Heart left ventricle (tissue), 16 donors: Measurements from ENCODE around the gene SSBP2. TPM values are rescaled to one million over a fixed set of nuclear protein-coding genes. Genes with fewer than 3 reads are reported as not detected.
A peak's percentile ranks its signal among the peaks of the same experiment; 100 is the strongest.

ENCODE experiments used
- ATAC-seq, 4 donors: fragments of 200-7000 bp; cut with Tn5 transposase; one replicate each; pipeline ENCODE4 v1.9.1; 2020 to 2022; ENCODE audit warnings: moderate library complexity in 4 of 4, mild to moderate bottlenecking in 3 of 4, moderate number of reproducible peaks in 1 of 4
- DNase-seq, 5 donors: peaks; one replicate each; pipeline ENCODE4 v3.0.0-alpha.2; 2020
- H3K27ac ChIP-seq, 12 donors: fragments of 200-600 bp; sonication (generic) in 4 of 12; one replicate each; pipeline versions ENCODE4 v1.5.0 to v1.8.0; 2016 to 2022; ENCODE audit warnings: mild to moderate bottlenecking in 2 of 12
- H3K27me3 ChIP-seq, 9 donors: fragments of 200-600 bp; sonication (generic) in 2 of 9; one replicate each; pipeline versions ENCODE4 v1.5.1 to v1.8.0; 2016 to 2022; ENCODE audit warnings: mild to moderate bottlenecking in 3 of 9
- H3K36me3 ChIP-seq, 9 donors: fragments of 200-600 bp; sonication (generic) in 2 of 9; one replicate each; pipeline versions ENCODE4 v1.5.0 to v1.8.0; 2018 to 2022; ENCODE audit warnings: mild to moderate bottlenecking in 2 of 9
- H3K4me1 ChIP-seq, 12 donors: fragments of 200-600 bp; sonication (generic) in 4 of 12; one replicate each; pipeline versions ENCODE4 v1.5.0 to v1.8.0; 2016 to 2022; ENCODE audit warnings: mild to moderate bottlenecking in 3 of 12
- H3K4me3 ChIP-seq, 12 donors: fragments of 200-600 bp; sonication (generic) in 4 of 12; one replicate each; pipeline versions ENCODE4 v1.5.0 to v1.8.0; 2017 to 2022; ENCODE audit warnings: mild to moderate bottlenecking in 9 of 12, moderate library complexity in 4 of 12
- H3K9me3 ChIP-seq, 12 donors: fragments of 200-600 bp; sonication (generic) in 4 of 12; one replicate each; pipeline versions ENCODE4 v1.5.0 to v1.8.0; 2016 to 2022; ENCODE audit warnings: mild to moderate bottlenecking in 1 of 12
- CTCF ChIP-seq, 12 donors: fragments of 200-600 bp; sonication (generic) in 4 of 12; IDR thresholded peaks; one replicate each; pipeline versions ENCODE4 v1.5.0 to v1.8.0; 2018 to 2022; ENCODE audit warnings: antibody characterized with exemption in 12 of 12, mild to moderate bottlenecking in 5 of 12
- POLR2A ChIP-seq, 2 donors: fragments of 450-650 bp; IDR thresholded peaks; one replicate each; pipeline ENCODE4 v1.6.1; 2017; ENCODE audit warnings: antibody characterized with exemption in 2 of 2, mild to moderate bottlenecking in 2 of 2, moderate library complexity in 2 of 2
- WGBS, 4 donors: extraction: QIAGEN DNeasy Blood & Tissue Kit in 2 of 4; methylation state at CpG; one replicate each; pipeline versions ENCODE4 v1.1.5 to v1.1.7; 2013 to 2018; 5-methylcytosine and 5-hydroxymethylcytosine counted together
- intact Hi-C, 10 donors: fragments of 100-400 bp; cut with DNase I; formaldehyde crosslinking; loops; one replicate each; pipeline versions ENCODE4 v1.11.1 to v1.14.2; 2022
- polyA plus RNA-seq, 2 donors: library from polyadenylated mRNA; stranded (reverse); fragments of 200-250 nt; gene quantifications; one replicate each; pipeline ENCODE4 v1.2.3, GENCODE V29; 2013
- total RNA-seq, 9 donors: library from RNA; depleted of rRNA in 2 of 9; stranded (reverse); fragments of >200 nt in 2 of 9; fragmentation: NEBNext Ultra II Directional in 3 of 9; extraction: Animal tissue kit (Norgen Biotek cat#: 25700) in 3 of 9; gene quantifications; one replicate each; pipeline versions ENCODE4 v1.1.0 to v1.2.4, GENCODE V29; 2016 to 2023
- donor health status: ischemic (EF 13 %, LVEDD 7.1; RV severe dilation, severe dysfunction).
- donor health status: healthy with polysubstance abuse.
- donor health status: DM: no; HTN: yes; CAD: no.
- donor health status: DM: no; HTN: no; CAD: no.
- donor health status: ischemic (EF 25% LVEDD 6.9; RV normal size, moderate dysfunction).
- donor health status: ischemic (EF 25% LVEDD 5.7; RV mildly dilated, moderate dysfunction).
- donor health status: healthy.
- donor health status: DM: yes; HTN: yes; CAD: no.
- donor health status: ischemic (EF 35%, LVEDD 5.7; RV mildly dilated, moderate dysfunction).
- donor health status: nonischemic (EF 11% LVEDD 7.7; RV severe dilation, severe dysfunction).
- donor health status: DM: yes; HTN: yes; CAD: no.
- donor health status: PGD.
- donor health status: ischemic (EF 29% LVEDD 5.4; RV normal size, mild dysfunction).
- donor health status: nonischemic (EF 23%, LVEDD 6.1; RV moderate dilation, normal function).

SSBP2 gene
- total and polyA plus RNA-seq, 11 donors: 25.6 to 98.1 (median 50.7) TPM

GRCh38 chr5:81642210-81642609 lies 108.7 kb downstream of the SSBP2 start:
- TF ChIP-seq POLR2A (IDR thresholded peaks at IDR 0.05): no peak
- TF ChIP-seq CTCF (IDR thresholded peaks at IDR 0.05): no peak
- H3K4me1 ChIP-seq: peaks cover 0 to 8% (median 0%) of the 10 kb centered on the region in 12 donors
- DNase-seq: no peak
- intact Hi-C loops: no loop called here
- no peak overlapping the region for H3K27ac ChIP-seq
- no peaks in the 10 kb centered on the region for H3K27me3 ChIP-seq
- H3K36me3 ChIP-seq: peaks cover 0 to 2% (median 0%) of the 10 kb centered on the region in 9 donors
- ATAC-seq: no peak
- no peaks in the 10 kb centered on the region for H3K9me3 ChIP-seq
- H3K4me3 ChIP-seq: no peak overlapping the region

GRCh38 chr5:81639556-81639955 lies 111.3 kb downstream of the SSBP2 start:
- intact Hi-C loops: loop anchor here in 1 of 10 donors (10.0 kb wide), 1 partner anchor 205 kb away; no protein-coding TSS in a partner anchor
- Histone ChIP-seq H3K27me3 (no peaks in the 10 kb centered on the region), H3K4me1 (peaks cover 0 to 8% (median 0%) of the 10 kb centered on the region in 12 donors), H3K4me3 (no peak overlapping the region), H3K36me3 (peaks cover 0 to 17% (median 9%) of the 10 kb centered on the region in 9 donors), H3K27ac (peak overlapping the region in 1 of 12 donors; percentile 20), H3K9me3 (no peaks in the 10 kb centered on the region)
- 75 to 84% (median 79%) methylated on average over 1 of the region's 1 CpG for WGBS, 4 donors
- TF ChIP-seq POLR2A (IDR thresholded peaks at IDR 0.05) (no peak), CTCF (IDR thresholded peaks at IDR 0.05) (no peak)
- no peak for ATAC-seq
- DNase-seq: no peak

- 63 to 96% (median 85%) methylated on average over 1 of the region's 1 CpG for WGBS, 4 donors
- H3K4me1 ChIP-seq: peaks cover 0 to 8% (median 0%) of the 10 kb centered on the region in 12 donors
- no peaks in the 10 kb centered on the region for H3K27me3 ChIP-seq
- H3K4me3 ChIP-seq: no peak overlapping the region
- intact Hi-C loops: loop anchor here in 1 of 10 donors (10.0 kb wide), 1 partner anchor 206 kb away; no protein-coding TSS in a partner anchor
- H3K9me3 ChIP-seq: no peaks in the 10 kb centered on the region
- H3K27ac ChIP-seq: no peak overlapping the region
- peaks cover 0 to 21% (median 9%) of the 10 kb centered on the region in 9 donors for H3K36me3 ChIP-seq
- ATAC-seq: no peak
- DNase-seq: no peak
- no peak for TF ChIP-seq CTCF (IDR thresholded peaks at IDR 0.05)
Observed at GRCh38 chr5:81638471-81638870, 112.4 kb downstream of the SSBP2 start.

- H3K36me3 ChIP-seq: peaks cover 0 to 28% (median 9%) of the 10 kb centered on the region in 9 donors
- H3K27ac ChIP-seq: no peak overlapping the region
- no peak for ATAC-seq
- 86 to 95% (median 90%) methylated on average over 4 of the region's 4 CpGs for WGBS, 4 donors
- H3K9me3 ChIP-seq: no peaks in the 10 kb centered on the region
- H3K4me3 ChIP-seq: no peak overlapping the region
- TF ChIP-seq CTCF (IDR thresholded peaks at IDR 0.05): no peak
- TF ChIP-seq POLR2A (IDR thresholded peaks at IDR 0.05): no peak
- H3K4me1 ChIP-seq: peaks cover 0 to 5% (median 0%) of the 10 kb centered on the region in 12 donors
- intact Hi-C loops: loop anchor here in 1 of 10 donors (10.0 kb wide), 1 partner anchor 211 kb away; no protein-coding TSS in a partner anchor
- H3K27me3 ChIP-seq: no peaks in the 10 kb centered on the region
- DNase-seq: no peak
Observed at GRCh38 chr5:81633891-81634290, 117.0 kb downstream of the SSBP2 start.
